Activated CD8-positive, alpha-beta memory T cell treated with anti-CD3 and anti-CD28 coated beads for 36 hours (primary cell): ENCODE measurements around the gene SLC6A18. TPM values are rescaled to one million over a fixed set of nuclear protein-coding genes. Genes with fewer than 3 reads are reported as not detected.

Source experiments
- CTCF ChIA-PET: fragments of 350-600 bp; sonication (Branson Sonifier 250); formaldehyde crosslinking; loops from one replicate; lab custom pipeline; 2021; ENCODE audit warnings: antibody characterized with exemption; lab: Charles Lee
- POLR2A ChIA-PET: fragments of 350-600 bp; sonication (Branson Sonifier 250); formaldehyde crosslinking; loops from one replicate; lab custom pipeline; 2021; ENCODE audit warnings: antibody characterized with exemption; lab: Charles Lee
- total RNA-seq, 2 experiments: library from RNA; stranded (reverse); gene quantifications; one replicate each; pipeline ENCODE4 v1.2.3, GENCODE V29; 2021

Gene SLC6A18
- total RNA-seq, 2 experiments from 2014 or later, result not detected

DNA sequence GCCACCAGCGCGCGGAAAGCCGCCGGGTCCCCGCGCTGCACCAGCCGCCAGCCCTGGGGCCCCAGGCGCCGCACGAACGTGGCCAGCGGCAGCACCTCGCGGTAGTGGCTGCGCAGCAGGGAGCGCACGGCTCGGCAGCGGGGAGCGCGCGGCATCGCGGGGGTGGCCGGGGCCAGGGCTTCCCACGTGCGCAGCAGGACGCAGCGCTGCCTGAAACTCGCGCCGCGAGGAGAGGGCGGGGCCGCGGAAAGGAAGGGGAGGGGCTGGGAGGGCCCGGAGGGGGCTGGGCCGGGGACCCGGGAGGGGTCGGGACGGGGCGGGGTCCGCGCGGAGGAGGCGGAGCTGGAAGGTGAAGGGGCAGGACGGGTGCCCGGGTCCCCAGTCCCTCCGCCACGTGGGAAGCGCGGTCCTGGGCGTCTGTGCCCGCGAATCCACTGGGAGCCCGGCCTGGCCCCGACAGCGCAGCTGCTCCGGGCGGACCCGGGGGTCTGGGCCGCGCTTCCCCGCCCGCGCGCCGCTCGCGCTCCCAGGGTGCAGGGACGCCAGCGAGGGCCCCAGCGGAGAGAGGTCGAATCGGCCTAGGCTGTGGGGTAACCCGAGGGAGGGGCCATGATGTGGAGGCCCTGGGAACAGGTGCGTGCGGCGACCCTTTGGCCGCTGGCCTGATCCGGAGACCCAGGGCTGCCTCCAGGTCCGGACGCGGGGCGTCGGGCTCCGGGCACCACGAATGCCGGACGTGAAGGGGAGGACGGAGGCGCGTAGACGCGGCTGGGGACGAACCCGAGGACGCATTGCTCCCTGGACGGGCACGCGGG is 69.9 kb downstream of the SLC6A18 start, which contains the start of gene TERT:
Gene TERT, minus strand, starts transcription at position 234 of the 815 bp plus-strand sequence. Its CDS starts 79 bp downstream, at position 155.
- ChIA-PET CTCF (no interaction called here), POLR2A (no interaction called here)

DNA sequence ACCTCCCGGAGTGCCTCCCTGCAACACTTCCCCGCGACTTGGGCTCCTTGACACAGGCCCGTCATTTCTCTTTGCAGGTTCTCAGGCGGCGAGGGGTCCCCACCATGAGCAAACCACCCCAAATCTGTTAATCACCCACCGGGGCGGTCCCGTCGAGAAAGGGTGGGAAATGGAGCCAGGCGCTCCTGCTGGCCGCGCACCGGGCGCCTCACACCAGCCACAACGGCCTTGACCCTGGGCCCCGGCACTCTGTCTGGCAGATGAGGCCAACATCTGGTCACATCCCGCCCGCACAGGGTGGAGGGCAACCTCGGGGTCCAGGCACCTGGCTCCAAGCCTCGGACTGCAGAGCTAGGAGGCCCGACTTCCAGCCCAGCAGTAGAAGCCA is 70.5 kb downstream of the SLC6A18 start:
- POLR2A ChIA-PET, result no interaction called here
- CTCF ChIA-PET, result no interaction called here

Other genes starting within 250 kb of the SLC6A18 start
- gene NKD2, start 216.6 kb upstream of the SLC6A18 start, total RNA-seq, result under 1 TPM; 0.40 to 0.59 TPM
- gene SLC12A7, start 113.3 kb upstream of the SLC6A18 start, total RNA-seq, result 1 to 10 TPM; 5.3 to 6.8 TPM
- gene SLC6A19, start 23.8 kb upstream of the SLC6A18 start, total RNA-seq, result not detected
- 1 to 10 TPM; 2.9 to 4.0 TPM for gene TERT, start 69.7 kb downstream of the SLC6A18 start, total RNA-seq
- gene CLPTM1L, start 119.7 kb downstream of the SLC6A18 start, total RNA-seq, result 100 to 1,000 TPM; 112 TPM
- under 1 TPM in 1 of 2 experiments, not detected in 1; 0.08 TPM for gene SLC6A3, start 220.1 kb downstream of the SLC6A18 start, total RNA-seq